ENCODE data around the gene RAMP1.

Gene RAMP1

GRCh38 chr2:237912271-237913192 lies 53.1 kb downstream of the RAMP1 start:
- TF ChIP-seq CTCF (IDR thresholded peaks at IDR 0.05) = no peak
- Histone ChIP-seq H3K4me3 (no peak overlapping the region), H3K27ac (peak overlapping the region in 1 of 2 donors; percentile 17)
- no peak for DNase-seq (ENCODE audit: low spot score)

- no peak for DNase-seq (ENCODE audit: low spot score)
- Histone ChIP-seq H3K4me3 (no peak overlapping the region), H3K27ac (no peak overlapping the region)
- no peak for TF ChIP-seq CTCF (IDR thresholded peaks at IDR 0.05)
Observed at GRCh38 chr2:237913193-237913917, 53.9 kb downstream of the RAMP1 start.

GRCh38 chr2:237915576-237915975 lies 56.2 kb downstream of the RAMP1 start:
- no peak for DNase-seq (ENCODE audit: low spot score)
- TF ChIP-seq CTCF (IDR thresholded peaks at IDR 0.05) = no peak
- no peak overlapping the region for H3K4me3 ChIP-seq
- H3K27ac ChIP-seq = peak overlapping the region in 1 of 2 donors; percentile 33

- Histone ChIP-seq H3K27ac (no peak overlapping the region), H3K4me3 (no peak overlapping the region)
- DNase-seq (ENCODE audit: low spot score) = no peak
- no peak for TF ChIP-seq CTCF (IDR thresholded peaks at IDR 0.05)
Observed at GRCh38 chr2:237916296-237916695, 56.9 kb downstream of the RAMP1 start.

GRCh38 chr2:237917696-237918374 lies 58.4 kb downstream of the RAMP1 start:
- H3K27ac ChIP-seq = peak overlapping the region; percentile 73 to 90
- DNase-seq (ENCODE audit: low spot score) = no peak
- TF ChIP-seq CTCF (IDR thresholded peaks at IDR 0.05) = no peak
- no peak overlapping the region for H3K4me3 ChIP-seq

- no peak for TF ChIP-seq CTCF (IDR thresholded peaks at IDR 0.05)
- Histone ChIP-seq H3K27ac (peak overlapping the region; percentile 73 to 90), H3K4me3 (no peak overlapping the region)
- no peak for DNase-seq (ENCODE audit: low spot score)
Observed at GRCh38 chr2:237919593-237919992, 60.2 kb downstream of the RAMP1 start.

Data from coronary artery (tissue), 2 donors.